D341Med (cell line): ENCODE data around the gene CLGN.

Experiments
- DNase-seq: peaks from one replicate; pipeline ENCODE4 v3.0.0; 2012; ENCODE audit warnings: low spot score

Gene CLGN

DNA sequence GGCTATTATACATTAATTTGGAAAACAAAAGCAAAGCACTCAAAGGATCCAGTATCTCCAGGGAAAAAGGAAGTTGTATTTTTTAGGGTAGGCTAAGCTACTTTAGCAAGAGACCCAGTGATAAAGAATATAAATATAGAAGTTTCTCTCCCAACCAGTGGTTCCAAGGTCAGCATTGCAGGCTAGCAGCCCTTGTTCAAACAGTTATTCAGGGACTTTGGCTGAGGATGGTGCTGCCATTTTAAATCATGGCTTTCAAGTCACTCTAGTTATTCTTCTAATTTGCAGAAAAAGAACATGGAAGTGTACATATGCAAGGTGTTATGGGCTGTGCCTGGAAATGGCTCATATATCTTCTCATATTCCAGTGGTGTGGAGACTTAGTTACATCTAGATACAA is 44.7 kb downstream of the CLGN start:
- DNase-seq: no peak

DNA sequence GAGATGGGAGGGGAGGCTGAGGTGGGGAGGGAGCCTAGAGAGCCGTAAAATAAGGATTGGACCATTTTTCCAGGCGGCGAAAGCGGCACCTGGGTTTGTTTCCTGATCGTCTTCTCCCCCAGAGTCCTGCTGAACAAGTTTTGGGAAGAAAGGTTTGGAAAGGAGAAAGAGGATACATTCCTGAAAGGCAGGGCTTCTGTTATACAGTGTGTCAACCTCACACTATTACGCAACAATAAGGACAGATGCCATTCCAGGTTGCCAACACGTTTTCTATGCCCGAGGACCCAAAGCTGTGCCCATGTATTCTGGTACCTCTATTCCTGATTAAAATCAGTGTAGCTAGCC is 53.3 kb downstream of the CLGN start:
- DNase-seq: no peak

DNA sequence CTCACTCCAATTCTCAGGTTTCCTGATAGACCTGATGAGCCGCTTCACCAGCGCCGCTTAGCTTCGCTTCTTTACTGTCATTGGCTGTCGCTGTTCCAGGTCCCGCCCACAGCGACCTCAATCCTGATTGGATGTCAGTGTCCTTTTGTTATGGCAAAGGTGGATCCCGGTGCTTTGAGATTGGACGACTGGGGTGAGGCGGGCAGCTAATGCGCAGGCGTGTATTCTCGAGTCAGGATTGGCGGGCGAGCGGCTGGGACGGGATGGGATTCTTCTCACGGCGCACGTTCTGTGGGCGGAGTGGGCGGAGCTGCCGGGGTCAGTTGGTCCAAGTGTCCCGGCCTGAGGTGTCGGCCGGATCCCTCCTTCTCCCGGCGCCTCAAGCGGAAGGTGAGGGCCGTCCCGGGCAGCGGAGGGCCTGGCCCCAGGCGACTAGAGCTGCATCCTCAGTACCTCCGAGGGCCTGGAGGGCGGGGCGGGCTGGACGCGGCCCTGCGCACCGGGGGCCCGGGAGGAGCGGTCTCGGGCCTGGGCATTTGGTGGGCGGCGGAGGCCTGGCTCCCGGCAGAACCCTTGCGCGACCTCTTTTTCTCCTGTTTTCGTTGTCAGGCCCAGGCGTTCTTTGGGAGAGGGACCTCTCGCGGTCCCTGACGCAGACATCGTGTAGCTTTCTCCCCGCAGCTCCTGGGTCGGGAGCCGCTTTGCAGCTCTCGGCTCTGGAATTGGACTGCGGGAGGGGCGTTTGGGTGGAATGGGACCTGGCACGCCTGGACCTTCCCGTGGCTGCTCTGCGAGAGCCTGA is 53.9 kb downstream of the CLGN start, which contains the start of gene SCOC:
Gene SCOC (plus strand): TSS at position 319 of the 802 bp plus-strand sequence. CDS start 5,525 bp downstream, outside the sequence.
- peak; percentile 98 for DNase-seq

DNA sequence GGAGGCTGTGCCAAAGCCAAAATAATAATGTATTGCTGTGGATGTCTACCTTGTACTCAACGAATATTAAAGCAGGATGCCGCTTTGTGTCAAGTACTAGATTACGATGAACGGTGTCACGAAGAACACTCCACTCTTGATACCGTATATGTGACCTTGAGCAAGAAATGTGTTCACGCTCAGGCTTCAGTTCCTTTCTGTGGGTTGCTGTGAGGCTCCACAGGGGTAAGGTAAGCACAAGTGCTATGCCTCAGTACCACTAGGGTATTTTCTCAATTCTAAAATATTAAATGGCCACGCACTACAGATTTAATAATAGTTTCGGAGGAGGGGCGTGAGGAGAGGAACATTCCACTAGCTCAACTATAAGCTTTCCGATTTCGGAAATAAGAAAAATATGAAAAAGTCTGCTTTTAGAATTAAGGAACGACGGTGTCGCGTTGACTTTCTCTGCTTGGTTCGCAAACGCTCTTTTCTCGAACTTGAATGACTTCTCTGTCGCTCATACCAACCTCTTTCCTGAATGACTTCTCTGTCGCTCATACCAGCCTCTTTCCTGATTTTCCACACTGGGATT is 54.6 kb downstream of the CLGN start:
- DNase-seq: peak; percentile 49

DNA sequence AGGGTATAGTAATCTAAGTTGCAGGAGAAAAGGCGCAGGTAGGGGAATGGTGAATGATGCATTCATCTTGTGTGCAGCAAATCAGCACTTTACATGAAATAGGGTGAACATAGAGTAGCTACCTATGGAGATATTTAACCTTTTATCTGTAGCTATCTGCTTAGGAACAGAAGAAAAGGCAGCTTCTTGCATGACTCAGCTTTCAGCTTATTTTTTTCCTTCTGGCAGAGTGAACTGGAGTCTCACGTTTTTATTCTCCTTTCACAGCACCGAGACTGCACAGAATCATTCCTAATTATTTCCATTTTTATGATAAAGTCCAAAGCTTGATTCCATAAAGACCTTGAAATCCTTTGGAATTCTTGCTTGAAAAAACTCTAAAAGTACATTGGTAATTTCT is 58.8 kb downstream of the CLGN start:
- DNase-seq: no peak

DNA sequence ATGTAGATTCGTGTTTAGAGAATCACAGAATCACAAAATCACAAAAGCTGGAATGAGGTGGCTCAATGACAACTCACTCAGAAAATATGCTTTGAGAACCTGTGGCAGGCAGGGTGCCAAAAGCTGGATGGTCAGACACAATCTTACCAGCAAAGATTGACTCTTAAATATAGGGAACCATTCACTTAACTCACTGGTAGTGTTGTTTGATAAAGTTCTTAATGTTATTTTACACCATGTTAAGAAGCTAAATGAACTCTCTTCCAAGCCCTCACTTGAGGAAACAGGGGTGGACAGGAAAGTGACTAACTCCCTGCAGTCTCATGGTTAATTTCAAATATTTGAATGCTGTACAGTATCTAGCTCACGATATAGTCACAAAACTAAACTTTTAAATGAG is 59.7 kb downstream of the CLGN start:
- no peak for DNase-seq

DNA sequence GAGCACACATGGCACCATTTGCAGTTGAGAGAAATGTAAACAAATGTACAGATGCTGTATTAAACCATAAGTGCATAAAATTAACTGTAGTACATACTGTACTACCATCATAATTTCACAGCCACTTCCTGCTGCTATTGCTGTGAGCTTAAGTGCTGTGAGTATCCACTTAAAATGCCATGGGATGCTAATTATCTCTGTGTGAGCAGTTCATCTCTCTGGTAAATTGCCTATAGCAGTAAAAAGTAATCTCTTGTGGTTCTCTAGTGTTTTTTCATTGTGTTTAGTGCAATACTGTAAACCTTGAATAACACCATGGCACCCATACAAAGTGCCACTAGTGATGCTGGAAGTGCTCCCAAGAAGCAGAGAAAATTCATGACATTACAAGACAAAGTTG is 63.9 kb downstream of the CLGN start:
- no peak for DNase-seq

DNA sequence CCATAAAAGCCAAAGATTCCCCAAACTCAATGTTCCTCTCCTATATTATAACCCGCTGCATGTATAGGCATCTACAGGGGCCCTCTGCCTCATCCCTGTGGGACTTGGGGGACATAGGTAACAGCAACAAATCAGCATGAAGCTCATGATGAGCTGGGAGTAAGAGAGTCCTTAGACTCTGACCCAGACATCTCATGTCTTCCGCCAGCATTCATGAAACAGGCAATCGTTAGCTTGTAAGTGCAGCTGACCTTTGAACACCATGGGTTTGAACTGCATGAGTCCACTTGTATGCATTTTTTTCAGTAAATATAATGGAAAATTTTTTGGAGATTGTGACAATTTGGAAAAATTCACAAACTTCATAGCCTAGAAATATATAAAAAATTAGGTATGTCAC is 64.4 kb downstream of the CLGN start:
- no peak for DNase-seq

DNA sequence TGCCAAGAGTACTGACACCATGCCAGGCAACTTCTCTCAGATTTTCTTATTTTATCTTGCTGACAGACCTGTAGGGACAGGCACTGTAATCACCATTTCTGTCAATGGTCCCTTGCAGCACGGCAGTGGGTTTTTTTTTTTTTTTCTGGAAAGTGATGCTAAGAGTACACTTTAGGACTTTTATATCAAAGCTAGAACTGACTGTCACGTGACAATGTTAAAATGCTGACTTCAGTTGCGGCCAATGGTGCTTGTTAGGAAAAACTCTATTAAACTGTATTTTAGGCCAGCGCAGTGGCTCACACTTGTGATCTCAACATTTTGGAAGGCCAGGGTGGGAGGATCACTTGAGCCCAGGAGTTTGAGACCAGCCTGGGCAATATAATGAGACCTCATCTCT is 66.3 kb downstream of the CLGN start:
- DNase-seq: no peak

DNA sequence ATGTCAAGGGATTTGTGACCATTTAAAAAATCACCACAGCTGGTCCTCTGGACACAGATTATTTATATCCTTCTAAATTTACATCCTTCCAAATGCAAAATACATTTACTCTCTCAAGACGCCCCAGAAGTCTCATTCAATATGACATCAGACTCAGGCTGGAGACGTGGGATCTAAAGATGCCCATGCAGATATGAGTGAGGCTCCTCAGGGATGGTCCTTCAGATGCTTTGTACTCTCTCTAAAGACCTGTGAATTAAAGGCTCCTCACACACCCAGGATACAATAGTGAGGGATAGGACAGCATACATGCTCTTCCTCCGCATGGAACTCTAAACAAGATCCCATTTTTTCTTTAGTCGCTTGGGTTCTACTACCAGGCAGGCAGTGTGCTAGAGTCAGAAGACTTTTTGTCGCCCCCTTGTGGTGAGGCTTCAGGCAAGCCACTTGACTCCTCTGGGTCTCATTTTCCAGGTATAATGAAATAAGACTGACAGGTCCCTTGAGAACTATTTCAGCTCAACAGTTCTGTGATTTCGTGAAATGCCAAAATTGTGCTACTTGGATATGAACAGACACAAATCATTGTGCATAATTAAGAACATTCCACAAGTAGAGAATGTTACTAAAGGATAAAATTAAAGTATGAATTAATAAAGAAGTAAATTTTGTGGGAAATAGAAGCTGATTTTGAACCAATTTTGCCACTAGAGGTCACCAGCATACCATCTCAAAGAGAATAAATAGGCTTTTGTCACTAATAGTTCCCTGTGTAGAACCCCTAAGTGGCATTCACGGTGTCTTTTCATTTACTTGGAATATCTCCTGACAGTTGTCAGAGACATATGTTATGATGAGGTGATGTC is 67.7 kb downstream of the CLGN start:
- peak; percentile 76 for DNase-seq

DNA sequence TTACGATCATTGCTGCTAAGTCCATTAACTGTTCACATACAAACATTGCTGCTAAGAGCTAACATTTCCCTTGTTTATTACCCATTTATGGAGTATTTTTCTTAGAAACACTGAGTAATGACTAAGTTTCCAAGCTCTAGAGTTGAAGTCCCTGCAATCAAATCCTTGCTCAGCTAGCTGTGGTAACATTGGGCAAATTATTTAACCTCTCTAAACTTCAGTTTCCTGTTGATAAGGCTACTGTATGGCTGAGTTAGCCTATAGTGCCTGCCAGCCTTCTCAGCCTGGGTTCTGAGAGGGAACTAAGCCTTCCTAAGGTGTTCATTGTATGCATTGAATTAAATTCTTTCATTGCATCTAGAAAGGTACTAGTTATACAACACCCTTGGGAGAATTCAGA is 69.2 kb downstream of the CLGN start:
- DNase-seq: no peak

DNA sequence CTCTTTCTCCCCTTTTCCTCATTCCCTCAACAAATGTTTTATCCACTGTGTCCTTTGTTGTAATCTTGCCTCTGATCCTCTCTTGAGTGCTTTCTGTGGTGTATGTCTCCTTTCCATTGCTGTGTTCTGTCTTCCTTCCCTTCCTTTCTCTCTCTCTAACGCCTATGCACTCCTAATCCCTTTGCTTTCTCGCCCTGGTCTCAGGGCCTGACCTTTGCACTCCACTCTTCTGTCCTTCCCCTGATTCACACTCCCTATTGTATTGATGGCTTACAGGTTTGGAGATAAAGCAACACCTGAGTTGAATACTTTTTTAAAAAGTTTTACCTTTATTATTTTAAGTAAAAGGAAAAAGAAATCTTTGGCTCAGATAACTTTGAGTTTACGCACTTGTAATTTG is 69.6 kb downstream of the CLGN start:
- DNase-seq: no peak

DNA sequence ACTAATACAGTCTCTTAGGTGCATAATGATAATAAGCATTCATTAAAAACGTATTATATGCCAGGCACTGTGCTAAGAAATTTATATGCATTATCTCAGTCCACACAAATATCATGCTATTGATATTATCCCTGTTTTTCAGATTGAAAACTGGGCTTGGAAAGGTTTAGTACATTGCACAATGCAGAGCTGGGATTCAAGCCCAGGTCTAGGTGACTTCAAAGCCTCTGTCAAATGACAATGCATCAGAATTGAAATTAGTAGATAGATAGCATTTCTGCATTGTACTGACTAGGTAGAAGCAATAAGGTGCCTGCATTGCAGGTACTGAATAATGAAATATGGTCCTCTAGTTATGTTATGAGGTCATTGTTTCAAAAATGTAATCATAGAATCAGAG is 72.2 kb downstream of the CLGN start:
- no peak for DNase-seq

DNA sequence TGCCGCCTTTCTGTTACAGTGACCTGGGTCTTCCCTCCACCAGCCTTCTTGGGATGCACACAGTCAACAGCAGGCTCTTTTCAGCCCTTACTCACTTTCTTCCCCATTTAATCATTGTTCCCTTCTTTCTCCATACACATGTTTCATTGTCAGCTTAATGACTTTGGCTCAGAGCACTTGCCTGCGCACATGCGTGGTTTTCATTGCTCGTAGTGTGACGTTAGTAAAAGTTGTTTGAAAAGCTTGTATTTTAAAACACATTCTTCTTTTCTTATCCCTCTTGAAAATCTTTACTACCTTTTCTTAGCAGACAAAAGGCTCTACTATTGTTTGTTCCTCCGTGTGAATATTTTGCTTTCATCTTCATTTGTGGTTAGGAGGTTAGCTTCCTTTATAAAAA is 73.7 kb downstream of the CLGN start:
- no peak for DNase-seq

DNA sequence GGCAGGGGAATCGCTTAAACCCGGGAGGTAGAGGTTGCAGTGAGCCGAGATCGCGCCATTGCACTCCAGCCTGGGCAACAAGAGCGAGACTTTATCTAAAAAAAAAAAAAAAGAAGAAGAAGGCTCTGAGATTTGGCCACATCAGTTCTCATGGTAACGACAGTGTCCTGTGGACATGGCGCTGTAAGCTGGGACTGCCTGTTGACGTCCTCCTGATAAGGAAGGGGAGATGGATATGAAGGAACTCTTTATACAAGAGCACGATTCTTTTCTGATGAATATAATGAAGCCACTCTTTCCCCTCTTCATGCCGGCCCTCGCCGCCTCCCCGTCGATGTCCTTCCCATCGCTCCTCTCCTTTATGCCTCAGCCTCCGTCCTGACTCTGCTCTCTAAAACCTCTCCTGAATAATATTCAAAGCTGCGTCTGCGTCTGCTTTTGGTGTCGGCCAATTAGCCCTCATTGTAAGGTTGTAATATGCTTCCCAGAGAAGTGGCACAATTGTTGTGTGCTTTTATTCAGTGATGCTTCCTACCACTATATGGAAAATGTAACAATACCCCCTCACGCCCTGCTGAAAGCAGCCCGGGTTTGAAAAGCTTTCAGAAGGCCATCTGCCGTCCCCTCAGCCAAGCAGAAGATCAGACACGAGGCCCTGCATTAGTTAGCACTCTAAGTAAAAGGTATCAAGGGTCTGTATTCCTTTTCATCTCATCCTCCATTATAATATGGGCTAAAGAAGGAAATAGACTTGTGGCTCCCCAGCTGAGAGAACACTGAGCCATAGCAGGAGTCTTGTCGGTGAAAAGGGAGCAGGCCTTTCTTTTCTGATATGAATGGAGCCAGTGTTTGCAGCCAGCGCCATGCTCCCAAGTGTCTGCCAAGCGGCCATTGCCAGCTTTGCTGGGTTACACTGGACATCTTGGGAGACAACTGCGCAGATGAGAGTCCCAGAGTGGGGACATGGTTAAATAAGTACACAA is 76.1 kb downstream of the CLGN start:
- DNase-seq: no peak

DNA sequence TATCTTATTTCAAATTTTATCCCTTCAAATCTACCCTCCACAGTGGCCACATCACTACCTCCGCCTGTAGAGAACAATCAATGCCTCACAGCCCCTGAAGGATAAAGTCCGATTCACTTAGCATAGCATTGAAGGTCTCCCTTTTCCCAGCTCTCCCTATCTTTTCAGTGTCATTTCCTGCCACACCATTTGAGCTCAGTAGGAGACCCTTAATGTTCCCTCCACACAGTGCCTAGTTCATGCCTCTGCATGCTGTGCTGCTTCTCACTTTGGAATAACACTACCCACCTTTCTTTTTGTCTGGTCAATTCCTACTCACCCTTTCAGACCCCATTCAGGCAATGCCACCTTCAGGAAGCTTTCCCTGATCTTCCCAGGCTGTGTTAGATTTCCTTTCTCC is 77.6 kb downstream of the CLGN start:
- no peak for DNase-seq

DNA sequence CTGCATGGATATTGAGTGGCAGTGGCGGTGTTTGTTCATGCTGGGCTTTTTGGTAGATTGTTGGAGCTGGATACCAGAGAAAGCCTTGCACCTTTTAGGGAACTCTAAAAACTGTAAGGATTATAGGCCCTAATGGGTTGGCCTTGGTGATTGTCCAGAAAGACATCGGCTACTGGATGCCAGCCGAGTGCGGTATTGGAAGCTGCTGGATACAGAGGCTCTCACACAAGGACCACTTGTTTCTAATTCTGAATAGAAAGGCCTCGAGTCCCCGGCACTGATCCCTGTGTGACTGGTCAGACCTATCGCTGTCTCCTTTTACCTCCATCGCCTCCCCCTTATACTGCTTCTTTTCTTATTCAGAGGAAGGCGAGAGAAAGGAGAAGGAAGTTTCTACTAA is 81.3 kb downstream of the CLGN start:
- no peak for DNase-seq

DNA sequence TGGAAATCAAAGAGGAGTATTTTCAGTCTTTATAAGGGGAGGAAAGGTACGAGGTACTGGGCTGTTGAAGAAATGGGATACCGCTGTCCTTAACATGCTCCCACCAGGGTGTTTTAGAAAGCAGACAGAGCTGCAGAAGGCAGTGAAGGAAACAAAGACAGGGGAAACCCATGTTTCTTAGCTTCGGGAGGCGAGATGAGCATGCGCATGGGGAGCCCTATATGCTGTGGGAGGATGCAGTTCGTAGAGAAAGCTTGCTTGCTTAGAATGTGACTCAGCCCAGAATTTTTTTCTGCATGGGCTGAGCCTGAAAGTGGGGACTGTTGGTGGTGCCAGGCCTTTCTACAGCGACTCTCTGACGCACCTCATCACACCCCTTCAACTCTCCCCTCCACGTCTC is 82.8 kb downstream of the CLGN start:
- no peak for DNase-seq

DNA sequence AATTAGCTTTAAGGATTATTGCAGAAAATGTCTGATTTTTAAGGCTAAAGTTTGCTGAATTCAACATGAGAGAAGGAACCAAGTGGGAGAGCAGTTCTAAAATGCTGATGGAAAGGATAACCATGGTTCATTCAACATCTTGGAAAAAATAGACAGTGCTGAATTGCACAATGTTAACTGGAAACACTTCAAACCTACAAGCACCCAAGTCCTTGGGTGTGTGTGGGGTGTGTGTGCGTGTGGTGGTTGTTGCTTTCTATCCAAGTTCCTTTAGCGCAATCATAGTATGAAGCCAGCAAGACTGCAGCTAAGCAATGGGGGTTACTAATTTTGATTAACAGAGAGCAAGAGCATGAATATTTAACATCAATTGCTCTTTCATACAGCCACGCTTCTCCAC is 83.3 kb downstream of the CLGN start:
- no peak for DNase-seq

DNA sequence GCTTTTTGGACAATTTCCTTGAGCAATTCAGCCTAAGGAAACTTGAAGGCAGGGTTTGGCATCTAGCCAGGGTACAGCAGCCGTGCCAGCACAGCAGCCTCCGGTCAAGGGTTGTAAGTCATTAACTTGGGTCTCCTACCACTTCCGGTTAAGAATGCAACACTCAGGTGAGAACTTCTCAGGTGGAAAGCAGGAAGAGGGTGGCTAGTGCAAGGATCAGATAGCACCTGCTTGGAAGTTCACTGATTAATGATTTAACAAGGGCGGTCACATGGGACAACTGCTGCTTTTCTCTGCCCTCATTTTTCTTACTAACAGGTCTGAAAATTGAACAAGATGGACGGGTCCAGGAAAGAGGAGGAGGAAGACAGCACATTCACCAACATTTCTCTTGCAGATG is 84.1 kb downstream of the CLGN start:
- no peak for DNase-seq

DNA sequence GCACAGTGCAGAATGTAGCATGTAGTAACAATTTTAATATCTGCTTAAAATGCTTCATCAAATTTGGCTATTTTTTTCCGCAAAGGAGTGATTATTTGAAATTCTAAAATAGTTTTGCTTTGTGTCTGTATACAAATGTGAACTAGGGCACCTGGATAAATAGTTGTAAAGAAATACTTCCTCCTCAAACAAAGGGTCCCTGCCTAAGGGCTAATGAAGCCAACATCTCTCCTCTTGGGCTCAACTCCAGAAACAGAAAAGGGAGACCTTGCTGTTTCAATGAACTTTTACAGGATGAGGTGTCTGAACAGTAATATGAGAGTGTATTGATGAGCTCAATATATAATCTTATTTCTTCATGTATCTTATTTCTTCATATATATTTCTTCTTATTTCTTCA is 84.8 kb downstream of the CLGN start:
- DNase-seq: no peak
